Measurements from ENCODE around the gene VENTX. TPM values are rescaled to one million over a fixed set of nuclear protein-coding genes. Genes with fewer than 3 reads are reported as not detected.
"Not testable (repeated sequence)": the region's sequence is repeated elsewhere in the genome, so short reads cannot be mapped to it uniquely, and the experiment has no call there.

VENTX gene
- total RNA-seq, 1 experiment from 2014 or later = not detected

- no TSS peak for BruUV-seq (replicated peaks)
- POLR2A ChIA-PET = no interaction called here
- no peaks in the 10 kb centered on the region for H3K36me3 Mint-ChIP-seq (ENCODE audit: insufficient read depth, unreplicated experiment)
- peak overlapping the region; percentile 16 for H3K27ac Mint-ChIP-seq (ENCODE audit: low read depth, unreplicated experiment)
- H3K4me1 Mint-ChIP-seq (ENCODE audit: insufficient read depth, unreplicated experiment) = no peaks in the 10 kb centered on the region
- H3K27me3 Mint-ChIP-seq (ENCODE audit: insufficient read depth, unreplicated experiment) = no peaks in the 10 kb centered on the region
- H3K9me3 Mint-ChIP-seq (ENCODE audit: unreplicated experiment) = peaks cover 6% of the 10 kb centered on the region
- H3K4me3 Mint-ChIP-seq (ENCODE audit: unreplicated experiment) = no peak overlapping the region
- CTCF ChIA-PET = no interaction called here
- DNase-seq (ENCODE audit: unreplicated experiment) = no peak
- TF ChIP-seq, protein P1, sequence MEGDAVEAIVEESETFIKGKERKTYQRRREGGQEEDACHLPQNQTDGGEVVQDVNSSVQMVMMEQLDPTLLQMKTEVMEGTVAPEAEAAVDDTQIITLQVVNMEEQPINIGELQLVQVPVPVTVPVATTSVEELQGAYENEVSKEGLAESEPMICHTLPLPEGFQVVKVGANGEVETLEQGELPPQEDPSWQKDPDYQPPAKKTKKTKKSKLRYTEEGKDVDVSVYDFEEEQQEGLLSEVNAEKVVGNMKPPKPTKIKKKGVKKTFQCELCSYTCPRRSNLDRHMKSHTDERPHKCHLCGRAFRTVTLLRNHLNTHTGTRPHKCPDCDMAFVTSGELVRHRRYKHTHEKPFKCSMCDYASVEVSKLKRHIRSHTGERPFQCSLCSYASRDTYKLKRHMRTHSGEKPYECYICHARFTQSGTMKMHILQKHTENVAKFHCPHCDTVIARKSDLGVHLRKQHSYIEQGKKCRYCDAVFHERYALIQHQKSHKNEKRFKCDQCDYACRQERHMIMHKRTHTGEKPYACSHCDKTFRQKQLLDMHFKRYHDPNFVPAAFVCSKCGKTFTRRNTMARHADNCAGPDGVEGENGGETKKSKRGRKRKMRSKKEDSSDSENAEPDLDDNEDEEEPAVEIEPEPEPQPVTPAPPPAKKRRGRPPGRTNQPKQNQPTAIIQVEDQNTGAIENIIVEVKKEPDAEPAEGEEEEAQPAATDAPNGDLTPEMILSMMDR (IDR thresholded peaks at IDR 0.05; ENCODE audit: unreplicated experiment) = no peak
- intact Hi-C loops (cut with micrococcal nuclease) = no loop called here
Measured at GRCh38 chr10:133221331-133221730, 16.3 kb upstream of the VENTX start.

DNA sequence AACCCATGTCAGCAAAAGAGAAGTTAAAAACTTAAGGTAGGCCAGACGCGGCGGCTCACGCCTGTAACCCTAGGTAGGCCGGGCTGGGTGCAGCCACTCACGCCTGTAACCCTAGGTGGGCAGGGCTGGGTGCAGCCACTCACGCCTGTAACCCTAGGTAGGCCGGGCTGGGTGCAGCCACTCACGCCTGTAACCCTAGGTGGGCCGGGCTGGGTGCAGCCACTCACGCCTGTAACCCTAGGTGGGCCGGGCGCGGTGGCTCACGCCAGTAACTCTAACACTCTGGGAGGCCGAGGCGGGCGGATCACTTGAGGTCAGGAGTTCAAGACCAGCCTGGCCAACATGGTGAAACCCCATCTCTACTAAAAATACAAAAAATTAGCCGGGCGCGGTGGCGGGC lies 15.9 kb upstream of the VENTX start:
- CTCF ChIA-PET; POLR2A ChIA-PET; H3K36me3 Mint-ChIP-seq (ENCODE audit: insufficient read depth, unreplicated experiment); H3K4me3 Mint-ChIP-seq (ENCODE audit: unreplicated experiment); H3K9me3 Mint-ChIP-seq (ENCODE audit: unreplicated experiment); H3K27ac Mint-ChIP-seq (ENCODE audit: low read depth, unreplicated experiment); intact Hi-C loops (cut with micrococcal nuclease); BruUV-seq (replicated peaks); H3K4me1 Mint-ChIP-seq (ENCODE audit: insufficient read depth, unreplicated experiment); H3K27me3 Mint-ChIP-seq (ENCODE audit: insufficient read depth, unreplicated experiment); DNase-seq (ENCODE audit: unreplicated experiment): not testable (repeated sequence)

GRCh38 chr10:133224076-133224475 lies 13.6 kb upstream of the VENTX start:
- no peak for DNase-seq (ENCODE audit: unreplicated experiment)
- Mint-ChIP-seq H3K27me3 (ENCODE audit: insufficient read depth, unreplicated experiment) (no peaks in the 10 kb centered on the region), H3K9me3 (ENCODE audit: unreplicated experiment) (no peaks in the 10 kb centered on the region), H3K4me3 (ENCODE audit: unreplicated experiment) (no peak overlapping the region), H3K27ac (ENCODE audit: low read depth, unreplicated experiment) (no peak overlapping the region), H3K36me3 (ENCODE audit: insufficient read depth, unreplicated experiment) (no peaks in the 10 kb centered on the region), H3K4me1 (ENCODE audit: insufficient read depth, unreplicated experiment) (no peaks in the 10 kb centered on the region)
- TF ChIP-seq, protein P1 (IDR thresholded peaks at IDR 0.05; ENCODE audit: unreplicated experiment) = no peak
- intact Hi-C loops (cut with micrococcal nuclease) = no loop called here
- no TSS peak for BruUV-seq (replicated peaks)
- ChIA-PET POLR2A (no interaction called here), CTCF (no interaction called here)

- intact Hi-C loops (cut with micrococcal nuclease) = no loop called here
- no peaks in the 10 kb centered on the region for H3K9me3 Mint-ChIP-seq (ENCODE audit: unreplicated experiment)
- no peak overlapping the region for H3K4me3 Mint-ChIP-seq (ENCODE audit: unreplicated experiment)
- H3K27me3 Mint-ChIP-seq (ENCODE audit: insufficient read depth, unreplicated experiment) = no peaks in the 10 kb centered on the region
- H3K36me3 Mint-ChIP-seq (ENCODE audit: insufficient read depth, unreplicated experiment) = no peaks in the 10 kb centered on the region
- TF ChIP-seq, protein P1 (IDR thresholded peaks at IDR 0.05; ENCODE audit: unreplicated experiment) = no peak
- H3K4me1 Mint-ChIP-seq (ENCODE audit: insufficient read depth, unreplicated experiment) = no peaks in the 10 kb centered on the region
- no peak overlapping the region for H3K27ac Mint-ChIP-seq (ENCODE audit: low read depth, unreplicated experiment)
- no TSS peak for BruUV-seq (replicated peaks)
- DNase-seq (ENCODE audit: unreplicated experiment) = no peak
- ChIA-PET CTCF (interaction anchor here (0.6 to 0.7 kb wide), 2 partner anchors 18 to 559 kb away, joined by 3 read pairs; no protein-coding TSS in a partner anchor), POLR2A (no interaction called here)
Measured at GRCh38 chr10:133224756-133225372, 12.8 kb upstream of the VENTX start.
